Heart right ventricle (tissue), 16 donors: ENCODE measurements around the gene SYT6. TPM values are rescaled to one million over a fixed set of nuclear protein-coding genes. Genes with fewer than 3 reads are reported as not detected.
A peak's percentile ranks its signal among the peaks of the same experiment; 100 is the strongest.

Experiments used
- ATAC-seq, 8 donors: fragments of 200-7000 bp; cut with Tn5 transposase; one replicate each; pipeline ENCODE4 v1.9.1; 2020; ENCODE audit warnings: mild to moderate bottlenecking in 8 of 8, moderate library complexity in 8 of 8, moderate number of reproducible peaks in 1 of 8
- DNase-seq, 2 donors: peaks; one replicate each; pipeline ENCODE4 v3.0.0-alpha.2; 2020
- H3K27ac ChIP-seq, 10 donors: fragments of 200-600 bp; sonication (generic) in 2 of 10; one replicate each; pipeline versions ENCODE4 v1.5.0 to v1.8.0; 2020 to 2022; ENCODE audit warnings: mild to moderate bottlenecking in 3 of 10
- H3K27me3 ChIP-seq, 7 donors: fragments of 200-600 bp; one replicate each; pipeline ENCODE4 v1.8.0; 2021 to 2022; ENCODE audit warnings: mild to moderate bottlenecking in 2 of 7
- H3K36me3 ChIP-seq, 9 donors: fragments of 200-600 bp; sonication (generic) in 1 of 9; one replicate each; pipeline versions ENCODE4 v1.5.0 to v1.8.0; 2020 to 2022; ENCODE audit warnings: mild to moderate bottlenecking in 2 of 9
- H3K4me1 ChIP-seq, 9 donors: fragments of 200-600 bp; sonication (generic) in 1 of 9; one replicate each; pipeline versions ENCODE4 v1.5.0 to v1.8.0; 2020 to 2022; ENCODE audit warnings: mild to moderate bottlenecking in 4 of 9
- H3K4me3 ChIP-seq, 10 donors: fragments of 200-600 bp; sonication (generic) in 2 of 10; one replicate each; pipeline versions ENCODE4 v1.5.0 to v1.8.0; 2020 to 2022; ENCODE audit warnings: mild to moderate bottlenecking in 7 of 10, moderate library complexity in 2 of 10
- H3K9me3 ChIP-seq, 11 donors: fragments of 200-600 bp in 10 of 11; sonication (generic) in 2 of 11; one replicate each; pipeline versions ENCODE4 v1.5.0 to v1.8.0; 2013 to 2022; ENCODE audit warnings: mild to moderate bottlenecking in 2 of 11, control low read depth in 1 of 11, moderate library complexity in 1 of 11
- CTCF ChIP-seq, 9 donors: fragments of 200-600 bp; sonication (generic) in 2 of 9; IDR thresholded peaks; one replicate each; pipeline versions ENCODE4 v1.5.0 to v1.8.0; 2021 to 2022; ENCODE audit warnings: antibody characterized with exemption in 9 of 9, mild to moderate bottlenecking in 5 of 9, moderate library complexity in 1 of 9
- WGBS, 2 donors: extraction: QIAGEN DNeasy Blood & Tissue Kit; methylation state at CpG; one replicate each; pipeline ENCODE4 v1.1.7; 2013; ENCODE audit warnings: inconsistent platforms in 1 of 2; 5-methylcytosine and 5-hydroxymethylcytosine counted together
- intact Hi-C, 10 donors: fragments of 100-400 bp; cut with DNase I; formaldehyde crosslinking; loops; one replicate each; pipeline versions ENCODE4 v1.11.1 to v1.14.2; 2022
- polyA plus RNA-seq, 2 donors: library from polyadenylated mRNA; stranded (reverse); fragments of 200-250 nt; gene quantifications; one replicate each; pipeline ENCODE4 v1.2.3, GENCODE V29; 2013
- total RNA-seq, 10 donors: library from RNA; stranded (reverse); fragmentation: NEBNext Ultra II Directional in 3 of 10; extraction: Animal tissue kit (Norgen Biotek cat#: 25700) in 3 of 10; gene quantifications; one replicate each; pipeline versions ENCODE4 v1.2.1 to v1.2.4, GENCODE V29; 2021 to 2023
- donor health status: Arrhythmogenic right ventricular cardiomyopathy.
- donor health status: ischemic (EF 13 %, LVEDD 7.1; RV severe dilation, severe dysfunction).
- donor health status: healthy with polysubstance abuse.
- donor health status: DM: no; HTN: yes; CAD: no.
- donor health status: DM: no; HTN: no; CAD: no.
- donor health status: ischemic (EF 25% LVEDD 6.9; RV normal size, moderate dysfunction).
- donor health status: ischemic (EF 25% LVEDD 5.7; RV mildly dilated, moderate dysfunction).
- donor health status: healthy.
- donor health status: DM: yes; HTN: yes; CAD: no.
- donor health status: Ischemic cardiomyopathy.
- donor health status: ischemic (EF 35%, LVEDD 5.7; RV mildly dilated, moderate dysfunction).
- donor health status: nonischemic (EF 11% LVEDD 7.7; RV severe dilation, severe dysfunction).
- donor health status: DM: yes; HTN: yes; CAD: no.
- donor health status: PGD.
- donor health status: ischemic (EF 29% LVEDD 5.4; RV normal size, mild dysfunction).
- donor health status: nonischemic (EF 23%, LVEDD 6.1; RV moderate dilation, normal function).

Gene SYT6
- total and polyA plus RNA-seq, 12 donors, result 0.21 TPM; not detected in 11

GRCh38 chr1:114094675-114095074, 59.0 kb downstream of the SYT6 start:
- no peak overlapping the region for H3K27ac ChIP-seq
- peaks cover 0 to 14% (median 0%) of the 10 kb centered on the region in 9 donors for H3K4me1 ChIP-seq
- DNase-seq, result no peak
- H3K27me3 ChIP-seq, result no peaks in the 10 kb centered on the region
- intact Hi-C loops, result no loop called here
- WGBS, 2 donors, result 87 to 90% methylated on average over 9 of the region's 9 CpGs
- no peaks in the 10 kb centered on the region for H3K9me3 ChIP-seq
- ATAC-seq, result no peak
- no peak overlapping the region for H3K4me3 ChIP-seq
- no peak for TF ChIP-seq CTCF (IDR thresholded peaks at IDR 0.05)
- no peaks in the 10 kb centered on the region for H3K36me3 ChIP-seq

GRCh38 chr1:114094363-114094634, 59.4 kb downstream of the SYT6 start:
- TF ChIP-seq CTCF (IDR thresholded peaks at IDR 0.05), result no peak
- DNase-seq (no peak), ATAC-seq (no peak)
- Histone ChIP-seq H3K27ac (no peak overlapping the region), H3K4me1 (peaks cover 0 to 14% (median 0%) of the 10 kb centered on the region in 9 donors), H3K27me3 (no peaks in the 10 kb centered on the region), H3K36me3 (no peaks in the 10 kb centered on the region), H3K4me3 (no peak overlapping the region), H3K9me3 (no peaks in the 10 kb centered on the region)
- 81 to 88% methylated on average over 4 of the region's 4 CpGs for WGBS, 2 donors
- intact Hi-C loops, result no loop called here

- H3K27me3 ChIP-seq, result no peaks in the 10 kb centered on the region
- DNase-seq (no peak), ATAC-seq (no peak)
- H3K9me3 ChIP-seq, result no peaks in the 10 kb centered on the region
- intact Hi-C loops, result no loop called here
- 58 to 62% methylated on average over 4 of the region's 4 CpGs for WGBS, 2 donors
- peak in 3 of 9 donors; percentile 4 to 21 (median 21) for TF ChIP-seq CTCF (IDR thresholded peaks at IDR 0.05)
- peaks cover 0 to 14% (median 0%) of the 10 kb centered on the region in 9 donors for H3K4me1 ChIP-seq
- H3K27ac ChIP-seq, result no peak overlapping the region
- no peaks in the 10 kb centered on the region for H3K36me3 ChIP-seq
- no peak overlapping the region for H3K4me3 ChIP-seq
These were observed 59.9 kb downstream of the SYT6 start for GRCh38 chr1:114093624-114094362.

- H3K36me3 ChIP-seq, result no peaks in the 10 kb centered on the region
- no peaks in the 10 kb centered on the region for H3K9me3 ChIP-seq
- intact Hi-C loops, result no loop called here
- DNase-seq, result no peak
- H3K4me1 ChIP-seq, result peaks cover 0 to 14% (median 0%) of the 10 kb centered on the region in 9 donors
- TF ChIP-seq CTCF (IDR thresholded peaks at IDR 0.05), result no peak
- WGBS, 2 donors, result 61 to 94% methylated on average over 3 of the region's 3 CpGs
- no peak overlapping the region for H3K27ac ChIP-seq
- peaks cover 0 to 6% (median 0%) of the 10 kb centered on the region in 7 donors for H3K27me3 ChIP-seq
- H3K4me3 ChIP-seq, result no peak overlapping the region
- no peak for ATAC-seq
These were observed 61.2 kb downstream of the SYT6 start for GRCh38 chr1:114092186-114093062.
